IPS DF 6.9 (cell line): ENCODE data around the gene TMEM222.

Source experiments
- DNase-seq: peaks from one replicate; pipeline ENCODE4 v3.0.0-alpha.2; 2013; ENCODE audit warnings: low read depth, low spot score
- H3K27ac ChIP-seq: one replicate; pipeline ENCODE4 v1.5.1; 2013; ENCODE audit warnings: low read length, control low read depth
- H3K27me3 ChIP-seq: 2 replicates; pipeline ENCODE4 v1.6.1; 2013; ENCODE audit warnings: mild to moderate bottlenecking, low read length; ENCODE audit not compliant: control insufficient read depth, insufficient read depth
- H3K36me3 ChIP-seq: 2 replicates; pipeline ENCODE4 v1.6.1; 2013; ENCODE audit warnings: low read length; ENCODE audit not compliant: control insufficient read depth, insufficient read depth
- H3K4me1 ChIP-seq: 2 replicates; pipeline ENCODE4 v1.6.1; 2013; ENCODE audit warnings: low read length; ENCODE audit not compliant: control insufficient read depth, insufficient read depth
- H3K4me3 ChIP-seq: 2 replicates; pipeline ENCODE4 v1.5.1; 2013; ENCODE audit warnings: mild to moderate bottlenecking, low read length
- H3K9me3 ChIP-seq: 2 replicates; pipeline ENCODE4 v1.6.1; 2013; ENCODE audit warnings: low read length, inconsistent platforms; ENCODE audit not compliant: control insufficient read depth, insufficient read depth
- WGBS: extraction: QIAGEN DNeasy Blood & Tissue Kit; methylation state at CpG from one replicate; pipeline ENCODE4 v1.1.7; 2013; ENCODE audit warnings: mixed read lengths, missing lambda C conversion rate; ENCODE audit not compliant: insufficient read length, insufficient coverage; 5-methylcytosine and 5-hydroxymethylcytosine counted together

Gene TMEM222

GRCh38 chr1:27351541-27352107 lies 29.7 kb downstream of the TMEM222 start:
- Histone ChIP-seq H3K36me3 (no peaks in the 10 kb centered on the region), H3K4me1 (peaks cover 4% of the 10 kb centered on the region), H3K27ac (no peak overlapping the region), H3K9me3 (no peaks in the 10 kb centered on the region), H3K4me3 (peak overlapping the region; percentile 38; the same call in 1 of the 2 replicates), H3K27me3 (no peaks in the 10 kb centered on the region)
- no peak for DNase-seq
- no CpG with 5 or more reads among the region's 8 CpGs for WGBS

- no CpG with 5 or more reads among the region's 13 CpGs for WGBS
- no peak for DNase-seq
- H3K9me3 ChIP-seq, result no peaks in the 10 kb centered on the region
- no peaks in the 10 kb centered on the region for H3K36me3 ChIP-seq
- H3K4me3 ChIP-seq, result no peak overlapping the region
- H3K27me3 ChIP-seq, result no peaks in the 10 kb centered on the region; the same call in 1 of the 2 replicates
- no peak overlapping the region for H3K27ac ChIP-seq
- peaks cover 6% of the 10 kb centered on the region for H3K4me1 ChIP-seq
Observed at GRCh38 chr1:27353166-27353565, 31.2 kb downstream of the TMEM222 start.

- no peaks in the 10 kb centered on the region for H3K36me3 ChIP-seq
- no peak overlapping the region for H3K27ac ChIP-seq
- DNase-seq, result no peak
- H3K4me1 ChIP-seq, result peaks cover 6% of the 10 kb centered on the region
- no peaks in the 10 kb centered on the region for H3K9me3 ChIP-seq
- no CpG with 5 or more reads among the region's 3 CpGs for WGBS
- H3K27me3 ChIP-seq, result no peaks in the 10 kb centered on the region; the same call in 1 of the 2 replicates
- no peak overlapping the region for H3K4me3 ChIP-seq
Observed at GRCh38 chr1:27353629-27354028, 31.7 kb downstream of the TMEM222 start.

- H3K4me3 ChIP-seq, result no peak overlapping the region
- H3K36me3 ChIP-seq, result no peaks in the 10 kb centered on the region
- no peaks in the 10 kb centered on the region for H3K9me3 ChIP-seq
- no peak overlapping the region for H3K27ac ChIP-seq
- DNase-seq, result no peak
- H3K4me1 ChIP-seq, result peaks cover 4% of the 10 kb centered on the region
- WGBS, result no CpG with 5 or more reads among the region's 5 CpGs
- peaks cover 9% of the 10 kb centered on the region; the same call in 1 of the 2 replicates for H3K27me3 ChIP-seq
Observed at GRCh38 chr1:27355683-27356082, 33.7 kb downstream of the TMEM222 start.

GRCh38 chr1:27356277-27356618 lies 34.3 kb downstream of the TMEM222 start:
- Histone ChIP-seq H3K36me3 (no peaks in the 10 kb centered on the region), H3K4me1 (peaks cover 4% of the 10 kb centered on the region), H3K9me3 (no peaks in the 10 kb centered on the region), H3K27ac (no peak overlapping the region), H3K27me3 (peaks cover 13% of the 10 kb centered on the region; the same call in 1 of the 2 replicates), H3K4me3 (no peak overlapping the region)
- WGBS, result no CpG with 5 or more reads among the region's 13 CpGs
- DNase-seq, result no peak

GRCh38 chr1:27356619-27357280 lies 34.8 kb downstream of the TMEM222 start:
- H3K36me3 ChIP-seq, result no peaks in the 10 kb centered on the region
- H3K4me1 ChIP-seq, result peaks cover 4% of the 10 kb centered on the region
- H3K4me3 ChIP-seq, result no peak overlapping the region
- H3K9me3 ChIP-seq, result no peaks in the 10 kb centered on the region
- no CpG with 5 or more reads among the region's 37 CpGs for WGBS
- no peak for DNase-seq
- H3K27me3 ChIP-seq, result peaks cover 16% of the 10 kb centered on the region; the same call in 1 of the 2 replicates
- no peak overlapping the region for H3K27ac ChIP-seq

- DNase-seq, result no peak
- Histone ChIP-seq H3K27ac (no peak overlapping the region), H3K4me1 (peaks cover 4% of the 10 kb centered on the region), H3K9me3 (no peaks in the 10 kb centered on the region), H3K27me3 (peaks cover 16% of the 10 kb centered on the region; the same call in 1 of the 2 replicates), H3K4me3 (no peak overlapping the region), H3K36me3 (no peaks in the 10 kb centered on the region)
- no CpG with 5 or more reads among the region's 40 CpGs for WGBS
Observed at GRCh38 chr1:27357281-27358037, 35.5 kb downstream of the TMEM222 start.

- peaks cover 16% of the 10 kb centered on the region; the same call in 1 of the 2 replicates for H3K27me3 ChIP-seq
- H3K27ac ChIP-seq, result no peak overlapping the region
- H3K4me1 ChIP-seq, result peaks cover 4% of the 10 kb centered on the region
- H3K4me3 ChIP-seq, result no peak overlapping the region
- no CpG with 5 or more reads among the region's 21 CpGs for WGBS
- DNase-seq, result no peak
- no peaks in the 10 kb centered on the region for H3K9me3 ChIP-seq
- no peaks in the 10 kb centered on the region for H3K36me3 ChIP-seq
Observed at GRCh38 chr1:27358038-27358927, 36.3 kb downstream of the TMEM222 start.

GRCh38 chr1:27358928-27359313 lies 37.0 kb downstream of the TMEM222 start:
- Histone ChIP-seq H3K27ac (no peak overlapping the region), H3K9me3 (no peaks in the 10 kb centered on the region), H3K36me3 (no peaks in the 10 kb centered on the region), H3K4me3 (no peak overlapping the region), H3K4me1 (peaks cover 4% of the 10 kb centered on the region), H3K27me3 (peaks cover 16% of the 10 kb centered on the region; the same call in 1 of the 2 replicates)
- WGBS, result no CpG with 5 or more reads among the region's 5 CpGs
- no peak for DNase-seq

GRCh38 chr1:27359822-27360158 lies 37.8 kb downstream of the TMEM222 start:
- peak overlapping the region; percentile 70; the same call in 1 of the 2 replicates for H3K4me3 ChIP-seq
- H3K4me1 ChIP-seq, result peaks cover 9% of the 10 kb centered on the region
- no peak overlapping the region for H3K27ac ChIP-seq
- no peaks in the 10 kb centered on the region for H3K36me3 ChIP-seq
- no peak for DNase-seq
- H3K9me3 ChIP-seq, result no peaks in the 10 kb centered on the region
- no CpG with 5 or more reads among the region's 9 CpGs for WGBS
- peaks cover 16% of the 10 kb centered on the region; the same call in 1 of the 2 replicates for H3K27me3 ChIP-seq
